GM21619 (cell line): ENCODE data around the gene CLEC18C.
"Not testable (repeated sequence)": the region's sequence is repeated elsewhere in the genome, so short reads cannot be mapped to it uniquely, and the experiment has no call there.

Experiments used
- ATAC-seq: cut with Tn5 transposase; IDR thresholded peaks from one replicate; pipeline ENCODE4 v1.9.1; 2021; ENCODE audit not compliant: unreplicated experiment

CLEC18C gene

DNA sequence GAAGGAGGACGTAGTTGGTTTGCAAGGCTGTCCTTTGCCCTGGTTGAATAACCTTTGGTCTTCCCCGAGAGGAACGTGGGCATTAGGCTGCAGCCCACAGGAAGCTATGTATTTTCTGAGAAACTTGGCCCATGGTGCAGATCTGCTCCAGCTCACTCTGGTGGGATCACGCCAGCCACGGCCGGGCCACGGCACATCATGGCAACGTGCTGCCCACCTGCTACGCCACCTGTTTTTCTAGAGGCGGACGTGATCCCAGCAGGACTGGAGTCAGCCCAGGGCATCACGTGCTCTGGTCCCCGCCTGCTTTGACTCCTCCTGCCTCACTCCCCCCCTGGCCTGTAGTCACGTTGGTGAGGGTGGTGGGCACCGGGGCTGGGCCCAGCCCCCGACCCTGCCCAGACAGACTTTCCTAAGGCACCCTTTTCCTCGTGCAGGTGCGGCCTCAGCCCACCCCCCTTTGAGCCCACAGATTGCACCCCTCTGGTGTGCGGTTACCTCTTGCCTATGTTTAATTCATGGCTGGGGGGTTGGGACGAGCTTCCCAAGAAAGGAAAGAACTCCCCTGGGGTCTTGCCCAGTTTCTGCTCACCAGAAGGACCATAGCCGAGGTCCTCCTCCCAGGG is at the start of gene CLEC18C:
Gene CLEC18C, plus strand, starts transcription at position 576 of the 626 bp plus-strand sequence. CDS start 492 bp downstream, outside the sequence.
- ATAC-seq, result not testable (repeated sequence)

DNA sequence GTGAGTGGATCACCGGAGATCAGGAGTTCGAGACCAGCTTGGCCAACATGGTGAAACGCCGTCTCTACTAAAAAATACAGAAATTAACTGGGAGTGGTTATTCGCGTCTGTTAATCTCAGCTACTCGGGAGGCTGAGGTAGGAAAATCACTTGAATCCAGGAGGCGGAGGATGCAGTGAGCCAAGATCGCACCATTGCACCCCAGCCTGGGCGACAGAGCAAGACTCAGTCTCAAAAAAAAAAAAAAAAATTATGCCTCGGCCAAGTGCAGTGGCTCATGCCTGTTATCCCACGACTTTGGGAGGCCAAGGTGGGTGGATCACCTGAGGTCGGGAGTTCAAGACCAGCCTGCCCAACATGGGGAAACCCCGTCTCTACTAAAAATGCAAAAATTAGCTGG is 49.8 kb upstream of the CLEC18C start:
- ATAC-seq, result not testable (repeated sequence)

DNA sequence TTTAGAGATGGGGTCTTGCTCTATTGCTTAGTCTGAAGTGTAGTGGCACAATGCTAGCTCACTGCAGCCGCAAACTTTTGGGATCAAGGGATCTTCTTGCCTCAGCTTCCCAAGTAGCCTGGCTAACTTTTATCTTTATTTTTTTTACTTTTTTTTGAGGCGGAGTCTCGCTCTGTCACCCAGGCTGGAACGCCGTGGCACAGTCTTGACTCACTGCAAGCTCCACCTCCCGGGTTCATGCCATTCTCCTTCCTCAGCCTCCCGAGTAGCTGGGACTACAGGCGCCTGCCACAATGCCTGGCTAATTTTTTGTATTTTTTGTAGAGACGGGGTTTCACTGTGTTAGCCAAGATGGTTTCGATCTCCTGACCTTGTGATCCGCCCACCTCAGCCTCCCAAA is 47.4 kb upstream of the CLEC18C start:
- not testable (repeated sequence) for ATAC-seq

DNA sequence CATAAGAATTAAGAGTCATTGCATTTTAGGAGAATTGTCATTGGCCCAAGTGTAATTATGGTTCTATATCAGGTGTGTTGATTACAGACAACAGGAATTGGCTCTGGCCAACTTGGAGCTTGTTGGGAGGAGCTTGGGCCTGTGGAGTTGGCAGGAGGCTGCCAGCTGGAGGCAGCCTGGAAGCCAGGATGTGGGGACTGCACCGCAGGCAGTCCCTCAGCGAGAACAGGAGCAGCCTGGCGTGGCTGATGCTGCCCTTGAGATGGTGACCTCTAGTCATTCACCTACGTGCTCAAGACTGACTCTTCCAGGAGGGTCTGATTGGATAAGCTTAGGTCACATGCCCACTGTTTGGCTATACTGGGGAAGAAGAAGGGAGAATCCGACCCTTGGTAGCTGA is 45.9 kb upstream of the CLEC18C start:
- not testable (repeated sequence) for ATAC-seq

DNA sequence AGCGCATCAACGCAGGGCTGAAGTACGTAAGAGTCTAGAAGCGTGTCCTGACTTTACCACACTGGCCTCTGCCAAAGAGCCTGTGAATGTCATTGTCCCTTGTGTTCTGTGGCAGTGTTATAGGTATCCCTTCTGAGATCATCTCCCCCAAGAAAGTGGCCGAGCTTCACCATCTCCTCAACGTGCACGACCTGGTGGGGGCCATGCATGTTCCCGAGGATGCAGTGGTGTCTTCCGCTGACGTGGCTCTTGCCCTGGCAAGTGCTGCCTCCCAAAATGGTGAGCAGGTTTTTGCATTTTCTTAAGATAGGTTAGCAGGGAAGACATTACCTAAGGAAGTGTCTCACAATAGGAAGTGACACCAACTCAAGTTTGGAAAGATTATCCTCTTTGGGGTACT is 44.7 kb upstream of the CLEC18C start:
- not testable (repeated sequence) for ATAC-seq

DNA sequence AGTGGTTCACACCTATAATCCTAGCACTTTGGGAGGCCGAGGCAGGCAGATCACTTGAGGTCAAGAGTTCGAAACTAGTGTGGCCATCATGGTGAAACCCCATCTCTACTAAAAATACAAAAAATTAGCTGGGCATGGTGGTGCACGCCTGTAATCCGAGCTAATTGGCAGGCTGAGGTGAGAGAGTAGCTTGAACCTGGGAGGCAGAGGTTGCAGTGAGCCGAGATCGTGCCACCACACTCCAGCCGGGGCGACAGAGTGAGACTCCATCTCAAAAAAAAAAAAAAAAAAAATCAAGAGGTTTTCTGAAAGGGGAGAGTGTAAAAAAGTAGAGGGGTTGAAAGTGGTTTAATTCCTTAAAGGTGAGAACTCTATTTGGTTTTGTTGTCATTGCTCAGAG is 37.8 kb upstream of the CLEC18C start:
- ATAC-seq, result not testable (repeated sequence)

DNA sequence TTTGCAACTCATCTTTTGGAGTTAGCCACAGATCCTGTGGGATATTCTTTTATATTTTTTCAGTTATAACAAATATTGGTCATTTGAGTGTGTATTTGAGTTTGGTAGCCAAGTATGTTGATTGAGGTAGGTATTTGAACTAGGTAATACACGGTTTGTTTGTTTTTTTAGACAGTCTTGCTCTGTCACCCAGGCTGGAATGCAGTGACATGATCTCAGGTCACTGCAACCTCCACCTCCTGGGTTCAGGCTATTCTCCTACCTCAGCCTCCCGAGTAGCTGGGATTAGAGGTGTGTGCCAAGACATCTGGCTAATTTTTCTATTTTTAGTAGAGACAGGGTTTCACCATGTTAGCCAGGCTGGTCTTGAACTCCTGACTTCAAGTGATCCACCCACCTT is 37.0 kb upstream of the CLEC18C start:
- ATAC-seq, result not testable (repeated sequence)

DNA sequence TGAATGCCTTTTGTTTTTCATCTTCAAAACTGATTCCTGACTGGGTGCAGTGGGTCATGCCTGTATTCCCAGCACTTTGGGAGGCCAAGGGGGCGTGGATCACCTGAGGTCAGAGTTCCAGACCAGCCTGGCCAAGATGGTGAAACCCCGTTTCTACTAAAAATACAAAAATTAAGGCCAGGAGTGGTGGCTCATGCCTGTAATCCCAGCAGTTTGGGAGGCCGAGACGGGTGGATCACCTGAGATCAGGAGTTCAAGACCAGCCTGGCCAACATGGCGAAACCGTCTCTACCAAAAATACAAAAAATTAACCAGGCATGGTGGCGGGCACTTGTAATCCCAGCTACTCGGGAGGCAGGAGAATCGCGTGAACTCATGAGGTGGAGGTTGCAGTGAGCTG is 30.8 kb upstream of the CLEC18C start:
- not testable (repeated sequence) for ATAC-seq

DNA sequence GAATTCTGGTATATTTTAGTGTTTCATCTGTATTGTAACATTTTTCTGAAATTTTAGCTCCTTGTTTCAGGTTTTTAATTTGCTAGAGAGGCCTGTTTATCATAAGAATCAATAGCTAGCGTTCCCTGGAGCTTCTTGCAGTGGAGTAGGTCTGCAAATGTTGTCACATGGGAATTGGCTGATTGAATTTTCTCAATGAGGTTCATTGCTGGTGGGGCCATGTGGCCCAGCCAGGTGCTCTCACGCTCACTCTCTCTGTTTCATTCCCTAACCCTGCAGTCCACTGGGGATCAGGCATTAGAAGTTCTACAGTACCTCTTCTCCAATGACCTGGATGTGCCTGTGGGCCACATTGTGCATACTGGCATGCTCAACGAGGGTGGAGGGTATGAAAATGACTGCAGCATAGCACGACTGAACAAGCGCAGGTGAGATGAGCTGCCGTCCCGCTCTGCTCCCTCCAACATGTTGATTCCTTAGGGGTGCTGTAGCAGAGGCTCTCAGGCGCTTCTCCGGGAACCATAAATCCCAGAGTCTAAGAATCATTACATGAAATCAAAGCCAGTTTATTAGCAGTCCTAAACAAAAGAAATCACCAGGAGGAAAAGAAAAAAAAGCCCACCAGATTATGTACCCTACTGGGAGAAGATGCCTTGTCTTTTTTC is 30.2 kb upstream of the CLEC18C start:
- ATAC-seq, result not testable (repeated sequence)

DNA sequence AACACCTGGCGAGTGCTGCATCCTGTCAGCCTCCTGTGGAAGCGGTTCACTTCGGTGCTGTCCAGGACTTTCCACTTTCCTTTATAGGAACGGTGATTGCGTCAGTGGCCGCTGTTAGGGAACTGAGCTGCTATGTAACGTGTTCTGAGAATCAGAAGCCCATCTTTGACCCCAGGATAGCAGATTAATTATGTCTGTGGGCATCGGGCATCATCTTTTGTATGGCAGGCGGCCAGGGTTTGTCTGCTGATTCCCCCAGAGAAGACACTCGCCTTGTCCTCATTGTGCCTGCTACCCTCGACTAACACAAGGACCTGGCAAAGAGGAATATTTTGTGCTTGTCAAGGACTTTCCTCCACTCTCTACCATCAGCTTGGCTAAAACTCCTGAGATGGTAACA is 25.7 kb upstream of the CLEC18C start:
- ATAC-seq, result not testable (repeated sequence)

DNA sequence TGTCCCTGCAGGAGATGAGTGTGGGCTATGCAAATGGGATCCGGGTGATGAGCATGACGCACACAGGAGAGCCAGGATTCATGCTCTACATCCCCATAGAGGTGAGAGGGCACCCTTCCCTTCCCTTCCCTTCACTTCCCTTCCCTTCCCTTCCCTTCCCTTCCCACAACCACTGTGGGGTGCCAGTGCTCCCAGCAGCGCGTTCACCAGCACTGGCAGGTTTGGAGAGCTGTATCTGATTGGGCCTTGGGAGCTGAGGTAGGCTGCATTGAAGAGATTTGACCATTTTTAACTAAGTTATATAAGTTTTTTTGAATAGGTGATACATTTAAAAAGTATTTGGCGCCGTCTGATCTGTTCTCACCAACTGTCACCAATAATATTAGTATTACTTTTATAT is 25.1 kb upstream of the CLEC18C start:
- ATAC-seq, result not testable (repeated sequence)

DNA sequence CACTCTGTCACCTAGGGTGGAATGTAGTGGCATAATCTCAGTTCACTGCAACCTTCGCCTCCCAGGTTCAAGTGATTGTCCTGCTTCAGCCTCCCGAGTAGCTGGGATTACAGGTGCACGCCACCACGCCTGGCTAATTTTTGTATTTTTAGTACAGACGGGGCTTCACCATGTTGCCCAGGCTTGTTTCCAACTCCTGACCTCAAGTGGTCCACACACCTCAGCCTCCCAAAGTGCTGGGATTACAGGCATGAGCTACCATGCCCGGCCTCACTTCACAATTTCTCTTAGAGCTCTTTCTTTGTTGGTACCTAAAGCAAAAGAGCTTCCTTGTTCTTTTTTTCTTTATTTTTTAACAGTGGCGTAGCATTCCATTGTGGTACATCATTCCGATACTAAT is 24.3 kb upstream of the CLEC18C start:
- ATAC-seq, result not testable (repeated sequence)

DNA sequence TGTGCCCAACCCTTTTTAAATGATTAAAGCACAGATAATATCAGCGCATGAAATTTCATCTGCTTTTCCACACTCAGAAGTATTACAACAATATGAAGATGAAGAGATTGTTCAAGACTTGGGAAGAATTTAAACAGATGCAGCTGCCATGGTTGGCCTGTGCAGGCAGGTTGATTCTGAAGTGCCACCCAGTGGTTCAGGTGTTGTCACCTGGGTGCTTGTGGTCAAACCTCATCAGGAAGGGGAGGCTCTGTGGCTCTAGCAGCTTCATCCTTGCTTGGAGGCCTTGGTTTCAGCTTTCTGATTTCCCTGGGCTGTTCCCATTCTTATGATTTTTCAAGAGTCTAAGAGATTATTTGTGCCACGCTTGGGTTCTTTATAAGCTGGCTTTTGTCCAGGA is 22.2 kb upstream of the CLEC18C start:
- ATAC-seq, result no peak

DNA sequence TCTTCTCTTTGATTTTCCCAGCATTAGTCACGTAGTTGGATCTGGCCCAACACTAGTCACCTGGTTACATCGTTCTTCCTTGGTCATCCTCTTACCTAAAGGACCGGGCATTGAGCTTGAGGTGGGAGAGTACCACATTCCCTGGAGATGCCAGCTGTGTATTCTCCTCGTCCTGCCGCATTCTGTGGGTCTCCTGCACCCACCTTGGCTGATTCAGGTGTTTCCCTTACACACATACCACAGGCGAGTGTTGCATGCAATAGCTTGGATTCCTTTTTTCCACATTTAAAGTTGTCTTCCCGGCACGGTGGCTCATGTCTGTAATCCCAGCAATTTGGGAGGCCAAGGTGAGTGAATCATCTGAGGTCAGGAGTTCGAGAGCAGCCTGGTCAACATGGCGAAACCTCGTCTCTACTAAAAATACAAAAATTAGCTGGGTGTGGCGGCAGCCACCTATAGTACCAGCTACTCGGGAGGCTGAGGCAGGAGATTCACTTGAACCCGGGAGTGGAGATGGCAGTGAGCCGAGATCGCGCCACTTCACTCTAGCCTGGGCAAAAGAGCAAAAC is 21.6 kb upstream of the CLEC18C start:
- ATAC-seq, result no peak

DNA sequence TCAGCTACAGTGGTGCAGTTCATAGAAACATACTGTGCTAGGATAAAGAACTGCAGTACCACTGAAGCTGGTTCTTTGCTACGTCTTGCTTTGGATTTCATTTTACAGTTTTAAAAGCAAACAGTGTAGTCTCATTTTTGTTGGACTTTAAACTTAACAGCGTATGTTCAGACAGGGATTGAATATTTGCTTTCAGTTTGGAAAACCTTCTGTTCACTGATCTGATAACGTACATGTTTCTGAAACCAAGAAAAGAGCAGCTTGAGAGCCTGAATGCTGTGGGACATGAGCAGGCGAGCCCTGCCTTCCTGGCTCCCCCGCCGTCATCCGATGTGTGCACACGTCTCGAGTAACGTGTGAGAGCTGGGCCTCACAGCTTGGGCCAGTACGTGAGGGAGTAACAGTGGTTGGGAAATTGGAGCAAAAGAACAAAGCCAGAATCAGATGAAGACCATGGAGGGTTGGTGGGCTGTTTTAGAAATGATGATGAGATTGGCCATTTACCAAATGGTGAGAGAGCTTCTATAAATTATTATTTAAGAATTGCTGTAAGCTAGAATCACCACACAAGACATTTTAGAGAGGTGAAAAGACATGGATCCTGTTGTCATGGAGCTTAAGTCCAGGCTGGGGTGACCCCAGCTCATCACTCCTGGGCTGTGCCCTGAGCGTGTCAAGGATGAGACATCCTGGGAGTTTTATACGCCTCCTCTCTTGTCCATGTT is 20.8 kb upstream of the CLEC18C start:
- ATAC-seq, result no peak

DNA sequence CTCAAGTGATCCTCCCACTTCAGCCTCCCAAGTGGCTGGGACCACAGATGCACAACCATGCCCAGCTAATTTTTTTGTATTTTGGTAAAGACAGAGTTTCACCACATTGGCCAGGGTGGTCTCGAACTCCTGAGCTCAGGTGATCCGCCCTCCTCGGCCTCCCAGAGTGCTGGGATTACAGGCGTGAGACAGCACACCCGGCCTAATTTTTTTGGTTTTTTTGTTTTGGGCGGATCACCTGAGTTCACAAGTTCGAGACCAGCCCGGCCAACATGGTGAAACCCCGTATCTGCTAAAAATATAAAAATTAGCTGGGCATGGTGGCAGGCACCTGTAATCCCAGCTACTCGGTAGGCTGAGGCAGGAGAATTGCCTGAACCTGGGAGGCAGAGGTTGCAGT is 18.9 kb upstream of the CLEC18C start:
- not testable (repeated sequence) for ATAC-seq

DNA sequence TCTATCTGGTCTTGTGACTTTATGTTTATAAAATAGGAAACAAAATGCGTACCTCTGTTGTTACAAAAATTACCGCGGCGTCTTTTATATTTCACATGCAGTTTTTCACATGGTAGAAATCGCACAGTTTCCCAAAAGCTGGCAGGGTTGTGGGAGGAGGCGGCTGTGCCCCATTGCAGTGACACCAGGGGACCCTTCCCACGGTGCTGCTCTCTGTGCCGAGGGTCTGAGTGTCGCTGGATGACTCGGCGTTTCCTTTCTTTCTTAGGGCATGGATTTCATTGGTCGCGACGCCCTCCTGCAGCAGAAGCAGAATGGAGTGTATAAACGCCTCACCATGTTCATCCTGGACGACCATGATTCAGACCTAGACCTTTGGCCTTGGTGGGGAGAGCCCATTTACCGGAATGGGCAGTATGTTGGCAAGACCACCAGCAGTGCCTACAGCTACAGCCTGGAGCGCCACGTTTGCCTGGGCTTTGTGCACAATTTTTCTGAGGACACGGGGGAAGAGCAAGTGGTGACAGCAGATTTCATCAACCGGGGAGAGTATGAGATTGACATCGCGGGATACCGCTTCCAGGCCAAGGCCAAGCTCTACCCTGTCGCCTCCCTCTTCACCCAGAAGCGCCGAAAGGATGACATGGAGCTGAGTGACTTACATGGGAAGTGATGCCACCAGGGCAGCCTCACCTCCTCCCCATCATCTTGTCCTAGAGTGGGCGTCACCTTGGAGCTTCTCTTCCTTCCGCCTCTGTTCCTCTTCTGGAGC is 17.2 kb upstream of the CLEC18C start:
- no peak for ATAC-seq

DNA sequence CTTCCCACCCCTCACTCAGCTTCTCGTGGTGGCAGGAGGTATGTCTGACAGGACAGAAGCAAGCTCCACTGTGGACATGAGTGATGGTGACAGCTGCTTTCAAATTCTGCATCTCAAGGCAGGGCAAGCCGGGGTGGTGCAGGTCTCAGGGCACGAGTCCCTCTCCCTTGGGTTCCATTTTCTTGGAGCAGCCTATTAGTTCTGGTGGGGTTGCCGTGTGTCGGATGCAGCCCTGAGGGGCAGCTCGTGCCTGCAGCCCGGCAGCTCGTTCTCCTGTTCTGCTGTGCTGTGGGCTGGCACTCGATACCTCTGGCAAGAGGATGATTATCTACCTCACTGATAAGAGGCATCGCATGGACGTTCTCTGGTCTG is 16.5 kb upstream of the CLEC18C start:
- no peak for ATAC-seq

DNA sequence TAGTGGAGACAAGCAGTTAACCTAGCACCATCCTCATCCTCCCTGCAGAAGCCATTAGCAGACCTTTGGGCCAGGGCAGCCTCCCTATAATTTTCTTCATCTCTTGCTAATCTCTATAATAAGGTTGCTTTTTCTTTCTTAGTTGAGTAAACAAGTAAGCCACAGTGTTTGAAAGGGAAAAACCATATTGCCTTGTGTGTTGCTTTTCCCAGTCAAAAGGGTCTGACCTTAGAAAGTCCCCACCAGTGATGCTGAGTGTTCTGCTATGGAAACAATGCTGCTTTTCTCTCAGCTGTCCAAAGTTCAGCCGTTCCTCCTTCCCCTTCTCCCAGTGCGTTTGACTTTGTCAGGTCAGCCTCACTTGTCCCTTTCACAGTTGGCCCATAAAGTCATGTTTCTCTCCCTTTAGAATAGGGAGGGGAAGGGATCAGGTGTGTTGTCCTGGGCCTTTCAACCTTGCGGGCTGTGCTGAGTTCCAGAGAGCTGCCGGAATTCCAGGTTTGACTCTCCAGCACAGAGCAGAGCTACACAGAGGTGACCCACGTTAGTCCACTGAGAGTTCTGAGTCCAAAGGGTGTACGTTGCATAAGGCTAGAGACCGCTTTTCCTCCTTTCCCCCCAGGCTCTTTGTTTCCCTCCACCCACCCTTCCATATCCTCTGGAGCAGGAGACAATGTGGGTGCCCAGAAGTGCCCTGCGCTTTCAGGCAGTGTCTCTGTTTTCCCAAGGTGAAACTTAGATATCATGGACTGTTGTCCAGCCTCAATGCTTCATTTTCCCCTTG is 15.9 kb upstream of the CLEC18C start:
- no peak for ATAC-seq

DNA sequence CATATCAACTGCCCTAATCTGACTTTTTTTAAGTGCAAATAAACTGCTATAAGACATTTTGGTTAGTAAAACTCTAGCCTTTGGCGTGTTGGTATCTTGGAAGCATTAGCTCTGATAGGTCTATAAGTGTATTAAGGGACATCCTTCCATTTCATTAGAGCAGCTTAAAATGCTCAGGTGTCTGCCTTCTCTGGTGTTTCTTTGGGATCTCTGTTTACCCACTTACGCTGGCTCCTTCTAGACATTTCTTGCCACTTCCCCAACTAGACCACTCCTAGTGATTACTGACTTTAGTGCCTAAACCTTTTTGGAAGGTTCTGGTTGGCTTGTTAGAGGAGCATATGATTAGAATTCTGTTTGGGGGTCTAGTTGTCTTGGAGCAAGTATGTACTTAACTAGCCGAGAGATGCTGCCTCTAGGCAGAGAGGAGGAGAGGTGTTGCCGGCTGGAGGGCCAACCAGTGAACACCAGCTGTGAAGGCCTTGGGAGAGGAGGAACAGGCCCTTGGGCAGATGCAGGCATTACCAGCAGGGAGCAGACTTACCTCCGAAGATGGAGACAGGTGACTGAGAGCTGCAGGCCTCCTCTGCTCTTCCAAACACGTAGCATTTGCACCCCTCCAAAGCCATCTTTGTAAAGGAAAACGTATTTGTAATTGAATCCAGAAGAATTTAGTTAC is 15.2 kb upstream of the CLEC18C start:
- no peak for ATAC-seq
